ENCODE data around the gene MAST3.

Gene MAST3

GRCh38 chr19:18112989-18113478, 15.5 kb downstream of the MAST3 start:
- DNase-seq (ENCODE audit: low read depth), result peak; percentile 76

- DNase-seq (ENCODE audit: low read depth), result no peak
Measured at GRCh38 chr19:18113827-18114226, 16.2 kb downstream of the MAST3 start.

- DNase-seq (ENCODE audit: low read depth), result no peak
Measured at GRCh38 chr19:18114483-18114882, 16.9 kb downstream of the MAST3 start.

- no peak for DNase-seq (ENCODE audit: low read depth)
Measured at GRCh38 chr19:18117364-18117691, 19.8 kb downstream of the MAST3 start.

GRCh38 chr19:18117692-18118378, 20.3 kb downstream of the MAST3 start:
- peak; percentile 88 for DNase-seq (ENCODE audit: low read depth)

- DNase-seq (ENCODE audit: low read depth), result no peak
Measured at GRCh38 chr19:18118420-18119012, 20.9 kb downstream of the MAST3 start.

- DNase-seq (ENCODE audit: low read depth), result no peak
Measured at GRCh38 chr19:18119013-18119716, 21.6 kb downstream of the MAST3 start.

- no peak for DNase-seq (ENCODE audit: low read depth)
Measured at GRCh38 chr19:18119717-18120105, 22.1 kb downstream of the MAST3 start.

- no peak for DNase-seq (ENCODE audit: low read depth)
Measured at GRCh38 chr19:18120127-18120526, 22.5 kb downstream of the MAST3 start.

- DNase-seq (ENCODE audit: low read depth), result no peak
Measured at GRCh38 chr19:18121166-18121565, 23.6 kb downstream of the MAST3 start.

- DNase-seq (ENCODE audit: low read depth), result no peak
Measured at GRCh38 chr19:18122424-18122823, 24.8 kb downstream of the MAST3 start.

- DNase-seq (ENCODE audit: low read depth), result no peak
Measured at GRCh38 chr19:18122860-18123795, 25.6 kb downstream of the MAST3 start.

GRCh38 chr19:18123819-18124218, 26.2 kb downstream of the MAST3 start:
- DNase-seq (ENCODE audit: low read depth), result no peak

- no peak for DNase-seq (ENCODE audit: low read depth)
Measured at GRCh38 chr19:18126097-18126496, 28.5 kb downstream of the MAST3 start.

- DNase-seq (ENCODE audit: low read depth), result no peak
Measured at GRCh38 chr19:18128044-18128443, 30.5 kb downstream of the MAST3 start.

- DNase-seq (ENCODE audit: low read depth), result no peak
Measured at GRCh38 chr19:18128805-18129204, 31.2 kb downstream of the MAST3 start.

GRCh38 chr19:18130523-18131242, 33.1 kb downstream of the MAST3 start:
- no peak for DNase-seq (ENCODE audit: low read depth)

- DNase-seq (ENCODE audit: low read depth), result no peak
Measured at GRCh38 chr19:18131841-18132596, 34.4 kb downstream of the MAST3 start.

GRCh38 chr19:18135712-18136584, 38.4 kb downstream of the MAST3 start:
- no peak for DNase-seq (ENCODE audit: low read depth)

- DNase-seq (ENCODE audit: low read depth), result no peak
Measured at GRCh38 chr19:18137242-18137641, 39.7 kb downstream of the MAST3 start.

All from stimulated activated CD8-positive, alpha-beta memory T cell treated with anti-CD3 and anti-CD28 coated beads, Interleukin-15, amount 100 ng/mL, for 1 hour (primary cell).